ENCODE results near the gene NFIL3.

Gene NFIL3

GRCh38 chr9:91360551-91361290 is 62.9 kb downstream of the NFIL3 start:
- DNase-seq (ENCODE audit: low read depth in 2 of 2): no peak

- no peak for DNase-seq (ENCODE audit: low read depth in 2 of 2)
Measured at GRCh38 chr9:91359734-91360470, 63.7 kb downstream of the NFIL3 start.

DNA sequence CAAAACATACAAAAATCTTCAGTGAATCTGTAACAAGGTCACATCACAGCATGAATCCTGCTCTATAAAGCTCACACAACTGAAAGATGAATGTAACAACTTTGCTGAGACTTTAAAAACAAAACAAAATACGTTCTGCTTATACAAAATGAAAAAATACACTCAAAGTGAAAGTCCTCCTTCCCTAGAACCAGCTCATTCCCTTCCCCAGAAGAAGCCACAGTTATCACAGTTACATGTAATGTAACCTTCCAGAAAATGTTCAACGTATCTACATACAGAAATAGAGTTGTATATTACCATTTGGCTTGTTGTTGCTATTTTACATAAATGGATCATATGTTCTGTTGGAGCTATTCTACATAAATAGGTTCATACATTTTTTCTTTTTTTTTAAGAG is 64.5 kb downstream of the NFIL3 start:
- no peak for DNase-seq (ENCODE audit: low read depth in 2 of 2)
